Measurements from ENCODE around the gene C2orf15.

C2orf15 gene

DNA sequence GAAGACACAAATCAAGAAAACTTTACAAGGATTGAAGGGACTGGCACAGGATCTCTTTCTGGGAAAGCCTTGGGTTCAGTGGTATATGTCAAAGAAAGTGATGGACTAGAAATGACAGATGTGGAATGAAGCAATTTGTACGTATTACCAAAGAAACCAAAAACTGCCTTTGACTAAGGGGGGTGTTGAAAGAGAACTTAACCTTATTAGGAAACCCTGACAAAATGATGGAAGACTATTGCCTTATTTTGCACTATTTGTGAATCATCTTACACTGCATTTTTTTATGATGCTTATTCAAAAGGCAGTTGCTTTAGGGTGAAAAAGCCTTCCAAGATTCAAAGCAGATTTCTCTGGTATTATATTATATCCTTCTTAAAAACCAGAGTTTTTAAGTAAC lies 9.2 kb downstream of the C2orf15 start:
- DNase-seq (ENCODE audit: low read depth): no peak
- H3K4me3 ChIP-seq (ENCODE audit: low read depth, low read length): no peak overlapping the region
- TF ChIP-seq, protein P1, sequence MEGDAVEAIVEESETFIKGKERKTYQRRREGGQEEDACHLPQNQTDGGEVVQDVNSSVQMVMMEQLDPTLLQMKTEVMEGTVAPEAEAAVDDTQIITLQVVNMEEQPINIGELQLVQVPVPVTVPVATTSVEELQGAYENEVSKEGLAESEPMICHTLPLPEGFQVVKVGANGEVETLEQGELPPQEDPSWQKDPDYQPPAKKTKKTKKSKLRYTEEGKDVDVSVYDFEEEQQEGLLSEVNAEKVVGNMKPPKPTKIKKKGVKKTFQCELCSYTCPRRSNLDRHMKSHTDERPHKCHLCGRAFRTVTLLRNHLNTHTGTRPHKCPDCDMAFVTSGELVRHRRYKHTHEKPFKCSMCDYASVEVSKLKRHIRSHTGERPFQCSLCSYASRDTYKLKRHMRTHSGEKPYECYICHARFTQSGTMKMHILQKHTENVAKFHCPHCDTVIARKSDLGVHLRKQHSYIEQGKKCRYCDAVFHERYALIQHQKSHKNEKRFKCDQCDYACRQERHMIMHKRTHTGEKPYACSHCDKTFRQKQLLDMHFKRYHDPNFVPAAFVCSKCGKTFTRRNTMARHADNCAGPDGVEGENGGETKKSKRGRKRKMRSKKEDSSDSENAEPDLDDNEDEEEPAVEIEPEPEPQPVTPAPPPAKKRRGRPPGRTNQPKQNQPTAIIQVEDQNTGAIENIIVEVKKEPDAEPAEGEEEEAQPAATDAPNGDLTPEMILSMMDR (IDR thresholded peaks at IDR 0.05; ENCODE audit: control insufficient read depth, extremely low read depth, insufficient read depth): no peak

DNA sequence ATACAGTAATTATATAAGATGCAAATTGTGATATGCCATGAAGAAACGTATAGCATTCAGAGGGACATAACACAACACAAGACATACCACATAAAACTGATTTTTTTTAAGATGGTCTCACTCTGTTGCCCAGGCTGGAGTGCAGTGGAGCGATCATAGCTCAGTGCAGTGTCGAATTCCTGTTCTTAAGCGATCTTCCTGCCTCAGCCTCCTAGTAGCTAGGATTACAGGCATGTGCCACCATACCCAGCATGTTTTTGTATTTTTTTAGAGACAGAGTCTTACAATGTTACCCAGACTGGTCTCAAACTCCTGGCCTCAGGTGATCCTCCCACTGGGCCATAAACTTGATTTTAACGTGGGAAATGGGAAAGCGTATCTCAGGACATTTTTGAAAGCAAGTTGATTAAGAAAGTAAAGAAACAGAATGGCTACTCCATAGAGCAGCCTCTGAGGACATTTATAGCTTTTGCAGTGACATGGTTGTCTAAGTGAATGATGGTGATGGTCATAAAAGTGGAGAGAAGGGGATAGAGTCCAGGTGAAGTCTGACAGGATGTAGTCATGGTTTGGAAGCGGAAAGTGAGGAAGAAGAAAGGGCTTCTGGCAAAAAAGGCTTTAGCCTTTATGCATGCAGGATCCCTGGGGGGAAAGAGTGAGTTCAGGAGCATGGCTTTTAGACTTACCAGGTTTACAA lies 10.8 kb downstream of the C2orf15 start:
- DNase-seq (ENCODE audit: low read depth): no peak
- TF ChIP-seq, protein P1 (IDR thresholded peaks at IDR 0.05; ENCODE audit: control insufficient read depth, extremely low read depth, insufficient read depth): no peak
- no peak overlapping the region for H3K4me3 ChIP-seq (ENCODE audit: low read depth, low read length)

DNA sequence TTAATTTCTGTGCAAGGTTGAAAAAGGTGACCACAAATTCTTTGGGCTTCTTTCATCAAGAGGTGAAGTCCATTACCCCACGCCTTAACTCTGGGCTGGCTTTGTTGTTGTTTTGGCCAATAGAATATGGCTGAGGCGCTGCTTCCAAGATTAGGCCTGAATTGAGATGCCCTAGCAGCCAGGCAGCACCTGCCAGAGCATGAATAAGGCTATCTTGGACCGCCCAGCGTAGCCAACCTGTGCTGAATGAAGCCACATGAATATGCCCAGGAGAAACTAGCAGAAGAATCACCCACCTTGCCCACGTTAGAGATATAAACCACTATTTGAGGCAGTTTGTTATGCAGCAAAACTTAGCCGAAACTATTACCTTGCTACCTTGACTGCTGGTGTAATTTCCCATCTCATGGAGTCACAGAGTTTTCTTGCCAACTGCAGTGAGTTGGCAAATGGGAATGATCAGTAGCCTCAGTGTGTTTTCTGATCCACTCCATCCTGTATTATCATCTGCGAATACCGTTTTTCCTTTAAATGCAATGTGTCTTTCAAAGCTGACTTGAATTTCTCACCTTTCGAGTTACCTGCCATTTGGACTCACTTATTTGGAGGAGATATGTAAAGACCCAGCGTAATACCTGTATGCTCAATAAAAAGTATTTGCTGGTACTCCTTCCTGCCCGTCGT lies 12.6 kb downstream of the C2orf15 start:
- no peak for DNase-seq (ENCODE audit: low read depth)
- TF ChIP-seq, protein P1 (IDR thresholded peaks at IDR 0.05; ENCODE audit: control insufficient read depth, extremely low read depth, insufficient read depth): no peak
- H3K4me3 ChIP-seq (ENCODE audit: low read depth, low read length): peak overlapping the region; percentile 70

DNA sequence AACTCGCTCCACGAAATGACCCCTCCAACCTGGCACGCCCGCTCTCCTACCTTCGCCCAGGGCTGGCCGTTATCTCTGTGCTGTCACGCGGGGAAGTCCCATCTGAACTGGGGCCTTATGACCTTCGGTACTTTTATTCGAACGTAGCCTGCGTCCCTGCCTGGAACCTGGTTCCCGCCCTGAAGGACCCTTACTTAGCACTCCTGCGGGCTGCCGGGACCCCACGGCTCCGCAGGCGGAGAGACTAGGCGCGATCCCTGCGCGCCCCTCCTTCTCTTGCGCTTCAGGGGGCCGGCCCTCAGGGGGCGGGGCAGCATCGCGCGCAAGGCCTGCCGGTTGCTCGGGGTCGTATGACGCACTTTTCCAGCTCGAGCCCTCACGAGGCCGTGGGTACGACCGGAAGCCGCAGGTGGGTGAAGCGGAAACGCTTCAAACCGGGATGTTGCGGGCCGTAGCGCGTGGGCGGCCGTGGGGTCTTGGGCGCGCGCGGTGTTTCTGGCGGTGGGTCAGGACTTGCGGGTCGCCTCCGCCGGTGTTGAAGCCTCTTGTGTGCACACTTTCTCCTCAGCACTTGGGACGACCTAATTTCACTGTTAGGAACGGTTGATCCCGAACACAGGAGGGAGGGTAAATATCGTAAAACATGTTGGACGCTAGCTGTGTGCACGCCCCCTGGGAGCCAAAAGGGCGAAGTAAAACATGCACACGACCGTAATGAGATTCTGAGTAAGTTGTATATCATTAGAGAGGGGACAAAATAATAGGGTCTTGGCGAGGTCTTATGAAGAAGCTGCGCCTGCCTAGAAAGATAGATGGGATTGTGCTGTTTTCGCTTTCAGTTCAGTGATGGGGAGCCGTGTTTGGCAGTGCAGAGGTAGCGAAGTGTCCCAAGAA lies 13.4 kb downstream of the C2orf15 start, which contains the start of the genes LIPT1 and TSGA10:
LIPT1 (plus strand) TSS at position 325 of the 894 bp plus-strand sequence. CDS start 6,991 bp downstream, outside the sequence.
TSGA10 (minus strand) TSS at position 300 of the 894 bp plus-strand sequence. CDS start 45,503 bp downstream, outside the sequence.
- TF ChIP-seq, protein P1 (IDR thresholded peaks at IDR 0.05; ENCODE audit: control insufficient read depth, extremely low read depth, insufficient read depth): peak; percentile 28; the same call in 1 of the 2 replicates
- DNase-seq (ENCODE audit: low read depth): peak; percentile 56
- H3K4me3 ChIP-seq (ENCODE audit: low read depth, low read length): peak within 1 kb of the TSS; percentile 70

DNA sequence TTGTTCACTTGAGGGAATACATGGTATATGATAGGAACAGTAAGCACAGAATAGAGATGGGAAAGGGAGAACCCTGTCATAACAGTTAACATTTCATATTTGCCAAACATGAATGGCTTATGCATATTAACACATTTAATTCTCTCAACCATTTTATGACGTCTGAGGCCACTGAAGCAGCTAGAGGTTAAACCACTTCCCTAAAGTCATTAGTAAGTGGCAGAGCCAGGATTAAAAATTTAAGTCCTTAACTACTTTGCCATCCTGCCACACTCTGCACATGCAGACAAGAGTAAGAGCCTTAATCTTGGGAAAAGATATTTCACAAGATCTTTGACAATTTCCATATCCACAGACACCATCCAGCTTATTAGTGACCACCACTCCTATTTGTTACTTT lies 15.4 kb downstream of the C2orf15 start:
- TF ChIP-seq, protein P1 (IDR thresholded peaks at IDR 0.05; ENCODE audit: control insufficient read depth, extremely low read depth, insufficient read depth): no peak
- DNase-seq (ENCODE audit: low read depth): no peak
- no peak overlapping the region for H3K4me3 ChIP-seq (ENCODE audit: low read depth, low read length)

DNA sequence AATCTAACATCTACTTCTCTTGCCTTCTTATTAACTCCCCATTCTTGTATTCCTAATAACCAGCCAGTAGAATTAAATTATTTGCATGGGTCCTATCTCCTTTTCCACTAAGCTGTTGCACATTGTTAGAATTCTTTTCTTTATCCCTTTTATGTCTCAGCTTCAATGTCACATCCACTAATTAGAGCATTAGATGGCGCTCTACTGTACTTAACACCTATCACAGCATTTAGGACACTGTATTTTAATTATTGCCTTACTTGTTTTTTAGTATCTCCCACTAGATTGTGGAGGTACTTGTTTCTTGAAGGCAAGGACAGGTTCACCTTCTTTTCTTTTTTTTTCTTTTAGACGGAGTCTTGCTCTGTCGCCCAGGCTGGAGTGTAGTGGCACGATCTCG lies 17.1 kb downstream of the C2orf15 start:
- no peak for DNase-seq (ENCODE audit: low read depth)
- TF ChIP-seq, protein P1 (IDR thresholded peaks at IDR 0.05; ENCODE audit: control insufficient read depth, extremely low read depth, insufficient read depth): no peak
- no peak overlapping the region for H3K4me3 ChIP-seq (ENCODE audit: low read depth, low read length)

All from LNCaP clone FGC (cell line).